ENCODE results near the gene TMEM52B.

DNA sequence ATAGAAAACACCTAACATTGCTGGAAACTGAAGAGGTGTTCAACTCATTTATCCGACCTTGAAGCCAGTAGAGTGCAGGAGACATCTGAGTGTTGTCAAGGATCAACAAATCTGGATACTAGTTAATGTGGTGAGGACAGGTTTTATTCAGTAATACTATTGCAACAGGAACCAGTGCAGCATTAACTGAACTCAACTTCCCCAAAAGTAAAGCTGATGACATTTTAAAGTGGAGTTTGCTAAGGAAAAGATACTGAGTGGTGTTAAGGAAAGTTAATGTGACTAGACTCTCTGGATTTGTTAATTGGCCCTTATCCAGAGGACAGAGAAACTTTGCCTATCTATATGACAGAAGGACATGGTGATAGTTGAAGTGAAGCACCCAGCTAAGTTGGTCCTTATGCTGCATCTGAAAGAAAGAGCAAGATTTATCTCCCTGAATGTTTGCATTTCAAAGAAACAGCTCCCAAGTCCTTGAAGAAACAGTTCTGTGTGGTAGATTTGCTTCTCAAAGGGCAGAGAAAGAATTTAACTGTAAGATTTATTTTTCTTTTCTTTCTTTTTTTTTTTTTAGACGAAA lies 47.6 kb upstream of the TMEM52B start:
- TF ChIP-seq POLR2A (IDR thresholded peaks at IDR 0.05): no peak
- TF ChIP-seq, protein P1, sequence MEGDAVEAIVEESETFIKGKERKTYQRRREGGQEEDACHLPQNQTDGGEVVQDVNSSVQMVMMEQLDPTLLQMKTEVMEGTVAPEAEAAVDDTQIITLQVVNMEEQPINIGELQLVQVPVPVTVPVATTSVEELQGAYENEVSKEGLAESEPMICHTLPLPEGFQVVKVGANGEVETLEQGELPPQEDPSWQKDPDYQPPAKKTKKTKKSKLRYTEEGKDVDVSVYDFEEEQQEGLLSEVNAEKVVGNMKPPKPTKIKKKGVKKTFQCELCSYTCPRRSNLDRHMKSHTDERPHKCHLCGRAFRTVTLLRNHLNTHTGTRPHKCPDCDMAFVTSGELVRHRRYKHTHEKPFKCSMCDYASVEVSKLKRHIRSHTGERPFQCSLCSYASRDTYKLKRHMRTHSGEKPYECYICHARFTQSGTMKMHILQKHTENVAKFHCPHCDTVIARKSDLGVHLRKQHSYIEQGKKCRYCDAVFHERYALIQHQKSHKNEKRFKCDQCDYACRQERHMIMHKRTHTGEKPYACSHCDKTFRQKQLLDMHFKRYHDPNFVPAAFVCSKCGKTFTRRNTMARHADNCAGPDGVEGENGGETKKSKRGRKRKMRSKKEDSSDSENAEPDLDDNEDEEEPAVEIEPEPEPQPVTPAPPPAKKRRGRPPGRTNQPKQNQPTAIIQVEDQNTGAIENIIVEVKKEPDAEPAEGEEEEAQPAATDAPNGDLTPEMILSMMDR (IDR thresholded peaks at IDR 0.05): no peak
- TF ChIP-seq EP300 (IDR thresholded peaks at IDR 0.05): no peak

Measured in suprapubic skin (tissue), 3 donors.